ENCODE measurements around the gene WDR82.
A peak's percentile ranks its signal among the peaks of the same experiment; 100 is the strongest.

WDR82 gene, protein sequence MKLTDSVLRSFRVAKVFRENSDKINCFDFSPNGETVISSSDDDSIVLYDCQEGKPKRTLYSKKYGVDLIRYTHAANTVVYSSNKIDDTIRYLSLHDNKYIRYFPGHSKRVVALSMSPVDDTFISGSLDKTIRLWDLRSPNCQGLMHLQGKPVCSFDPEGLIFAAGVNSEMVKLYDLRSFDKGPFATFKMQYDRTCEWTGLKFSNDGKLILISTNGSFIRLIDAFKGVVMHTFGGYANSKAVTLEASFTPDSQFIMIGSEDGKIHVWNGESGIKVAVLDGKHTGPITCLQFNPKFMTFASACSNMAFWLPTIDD

DNA sequence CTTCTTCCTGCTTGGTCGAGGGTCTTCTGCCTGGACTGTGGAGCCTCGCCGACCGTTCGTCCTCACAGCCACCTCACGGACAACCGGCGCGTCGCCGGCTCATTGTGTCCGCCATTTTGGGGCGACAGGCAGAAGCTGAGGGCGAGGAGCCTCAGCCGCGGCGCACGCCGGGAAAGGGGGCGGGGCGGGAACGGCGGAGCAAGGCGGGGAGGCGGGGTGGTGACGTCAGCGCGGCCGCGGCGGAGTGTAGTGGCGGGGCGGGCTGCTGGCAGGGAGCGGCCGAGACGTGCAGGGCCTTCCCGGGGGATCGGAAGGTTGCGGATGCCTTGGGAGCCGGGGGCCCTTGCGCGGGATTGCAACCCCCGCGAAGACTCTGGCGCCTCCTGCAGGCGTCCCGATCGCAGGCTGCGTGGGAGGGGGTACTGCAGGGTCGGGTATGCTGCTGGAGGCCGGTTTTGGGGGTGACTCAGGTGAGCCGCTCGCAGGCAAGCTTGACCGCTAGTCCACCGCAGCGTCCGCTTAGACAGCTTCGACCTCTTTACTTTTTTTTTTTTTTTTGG lies at the start of gene WDR82:
TSS of gene WDR82 (minus strand) at position 140 of the 560 bp plus-strand sequence. CDS start 288 bp downstream, outside the sequence.
- DNase-seq: peak; percentile 67 to 99 (median 94)

GRCh38 chr3:52327486-52328290 lies 49.2 kb upstream of the WDR82 start:
- DNase-seq: no peak

GRCh38 chr3:52326976-52327375 lies 48.5 kb upstream of the WDR82 start:
- DNase-seq: no peak

DNA sequence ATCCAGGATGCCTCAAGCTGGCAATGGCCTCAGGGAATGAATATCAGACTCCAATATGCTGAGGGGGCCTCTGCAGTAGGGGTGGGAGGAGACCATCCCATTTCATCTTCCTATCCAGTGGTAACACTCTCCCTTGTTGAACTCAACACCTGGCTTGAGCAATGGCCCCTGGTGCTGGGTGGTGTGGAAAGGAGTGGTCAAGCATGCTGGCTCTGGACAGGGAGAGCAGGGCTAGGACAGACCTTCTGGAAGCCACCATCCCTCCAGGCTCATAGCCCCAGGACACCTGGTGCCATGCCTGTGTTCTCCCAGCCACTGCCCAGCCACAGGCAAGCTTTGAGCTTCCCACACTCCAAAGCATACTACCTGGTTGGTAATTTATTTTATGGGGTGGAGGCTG lies 47.2 kb upstream of the WDR82 start:
- DNase-seq: no peak

DNA sequence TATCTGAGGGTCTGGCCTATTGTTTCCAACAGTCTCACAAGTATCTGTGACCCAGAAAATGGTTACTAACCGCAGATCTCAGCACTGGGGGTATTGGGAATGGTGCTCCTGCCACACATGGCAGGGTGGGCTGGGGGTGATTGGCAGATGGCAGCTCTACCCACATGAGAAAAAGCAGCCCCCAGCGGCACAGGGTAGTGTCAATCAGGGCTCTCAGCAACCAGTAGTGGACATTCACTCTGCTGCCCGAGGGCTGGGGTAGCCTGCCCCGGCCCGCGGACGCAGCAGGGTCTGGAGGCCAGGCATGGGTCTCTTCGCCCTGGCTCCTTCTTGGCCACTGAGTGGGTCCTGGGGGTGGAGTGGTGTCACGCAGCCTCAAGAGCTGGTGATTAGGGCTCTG lies 46.2 kb upstream of the WDR82 start:
- no peak for DNase-seq

DNA sequence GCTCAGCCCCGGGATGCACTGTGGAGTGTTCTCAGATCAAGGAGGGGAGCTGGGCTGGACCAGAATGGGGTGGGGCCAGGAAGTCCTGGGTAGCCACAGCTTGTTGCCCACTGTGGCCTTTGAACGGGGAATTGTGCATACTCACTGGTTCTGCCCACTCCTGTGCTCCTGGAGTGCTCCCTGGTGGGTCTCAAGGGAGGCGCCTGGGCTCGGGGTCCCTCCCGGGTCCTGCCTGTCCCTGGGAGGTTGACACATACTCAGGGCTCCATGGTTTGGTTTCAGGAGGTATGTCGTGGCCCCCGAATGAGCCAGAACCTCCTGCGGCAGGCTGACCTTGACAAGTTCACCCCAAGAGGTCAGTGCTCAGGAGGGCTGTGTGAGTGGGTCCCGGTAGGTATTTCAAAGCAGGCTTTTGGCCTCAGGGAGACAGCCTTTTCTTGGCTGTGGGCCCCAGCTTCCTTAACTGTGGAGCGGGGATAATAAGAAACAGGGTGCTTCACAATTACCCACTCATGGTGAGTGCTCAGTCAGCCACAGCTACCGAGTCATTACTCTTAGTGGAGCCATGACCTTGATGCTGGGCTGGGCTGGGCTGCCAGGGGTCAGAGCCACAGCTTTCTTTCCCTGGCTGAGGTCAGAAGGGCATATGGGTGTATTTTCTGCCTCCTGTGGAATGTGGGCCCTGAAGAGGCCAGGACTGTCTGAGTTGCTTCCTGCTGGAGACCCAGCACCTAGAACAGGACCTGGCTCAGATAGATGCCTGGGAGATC lies 45.3 kb upstream of the WDR82 start:
- DNase-seq: no peak

- DNase-seq: no peak
These were observed 44.0 kb upstream of the WDR82 start for GRCh38 chr3:52322466-52322865.

DNA sequence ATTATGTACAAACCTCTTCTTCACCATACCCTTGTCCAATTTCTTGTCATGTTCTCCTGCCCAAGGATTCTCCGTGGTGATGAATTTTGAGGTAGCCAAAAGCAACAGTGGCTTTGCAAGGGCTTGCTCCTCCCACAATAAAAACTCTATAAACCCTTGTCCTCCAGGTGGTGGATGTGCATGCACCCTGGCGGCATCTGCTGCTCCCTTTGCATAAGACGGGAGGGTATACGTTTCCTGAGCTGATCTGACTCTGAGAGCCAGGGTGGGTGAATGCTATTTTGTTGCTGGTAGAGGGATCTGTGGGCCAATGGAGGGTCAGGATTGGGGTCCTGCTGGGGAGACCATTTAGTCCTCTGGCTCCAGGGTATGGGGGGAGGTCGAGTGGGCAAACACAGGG lies 43.0 kb upstream of the WDR82 start:
- no peak for DNase-seq

- peak in 2 of 51 donors; percentile 10 to 11 for DNase-seq
These were observed 41.6 kb upstream of the WDR82 start for GRCh38 chr3:52319921-52320595.

DNA sequence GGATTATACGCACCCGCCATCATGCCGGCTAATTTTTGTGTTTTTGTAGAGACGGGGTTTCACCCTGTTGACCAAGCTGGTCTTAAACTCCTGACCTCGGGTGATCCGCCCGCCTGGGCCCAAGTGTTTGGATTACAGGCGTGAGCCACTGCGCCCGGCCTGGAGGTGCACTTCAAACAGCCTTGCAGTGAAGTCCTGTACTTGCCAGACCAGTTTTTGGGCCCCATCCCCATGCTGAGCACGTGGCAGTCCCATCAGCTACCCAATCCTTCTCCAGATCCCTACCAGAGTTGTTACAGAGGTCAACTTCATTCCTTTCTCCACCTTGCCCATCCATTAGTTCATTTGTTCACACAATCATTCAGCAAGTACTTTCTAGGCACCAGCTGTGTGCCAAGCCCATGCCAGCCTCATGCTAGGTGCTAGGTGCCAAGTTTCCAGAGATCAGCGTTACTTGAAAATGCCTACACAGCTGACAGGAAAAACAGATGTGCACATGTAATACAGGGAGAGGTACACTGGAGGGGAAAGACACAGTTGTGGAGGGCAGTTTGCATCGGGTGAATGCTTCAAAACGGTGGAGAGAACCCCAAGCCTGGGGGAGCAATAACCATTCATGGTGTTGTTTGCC lies 39.9 kb upstream of the WDR82 start:
- DNase-seq: no peak

DNA sequence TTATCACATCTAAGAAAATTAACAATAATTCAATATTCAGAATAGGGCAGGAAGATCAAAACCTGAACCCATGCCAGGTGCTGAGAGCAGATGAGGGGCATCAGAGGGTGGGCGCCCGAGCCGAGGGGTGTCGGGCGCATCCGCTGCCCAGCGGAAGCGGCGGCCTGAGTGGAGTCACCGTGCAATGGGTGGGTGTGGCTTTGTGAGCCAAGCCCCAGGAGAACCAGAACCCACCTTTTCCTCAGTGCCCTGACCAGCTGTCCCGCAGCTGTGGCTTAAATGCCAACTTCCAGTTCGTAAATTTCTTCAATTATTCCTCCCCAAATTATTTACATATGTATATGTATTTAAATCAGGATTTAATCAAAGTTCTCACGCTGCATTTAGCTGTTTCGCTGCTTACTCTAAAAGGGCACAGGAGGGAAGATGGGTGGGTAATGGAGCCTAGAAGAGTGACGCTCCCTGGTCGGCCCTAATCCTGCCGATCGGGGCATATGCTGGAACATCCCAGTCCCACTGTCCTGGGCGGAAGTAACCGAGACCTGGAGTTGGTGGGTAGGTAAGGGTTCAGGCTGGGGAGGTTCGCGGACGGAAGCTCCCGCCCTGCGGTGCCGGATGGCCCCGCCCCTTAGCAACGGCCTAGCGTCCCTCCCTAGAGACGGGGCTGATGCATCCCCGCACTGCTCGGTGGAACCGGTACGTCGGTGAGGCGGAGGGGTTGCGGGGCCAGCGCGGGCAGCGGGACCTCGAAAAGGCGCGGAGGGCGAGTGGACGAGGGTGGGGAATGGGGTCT lies 39.0 kb upstream of the WDR82 start:
- DNase-seq: peak in 9 of 51 donors; percentile 12 to 29 (median 21)

DNA sequence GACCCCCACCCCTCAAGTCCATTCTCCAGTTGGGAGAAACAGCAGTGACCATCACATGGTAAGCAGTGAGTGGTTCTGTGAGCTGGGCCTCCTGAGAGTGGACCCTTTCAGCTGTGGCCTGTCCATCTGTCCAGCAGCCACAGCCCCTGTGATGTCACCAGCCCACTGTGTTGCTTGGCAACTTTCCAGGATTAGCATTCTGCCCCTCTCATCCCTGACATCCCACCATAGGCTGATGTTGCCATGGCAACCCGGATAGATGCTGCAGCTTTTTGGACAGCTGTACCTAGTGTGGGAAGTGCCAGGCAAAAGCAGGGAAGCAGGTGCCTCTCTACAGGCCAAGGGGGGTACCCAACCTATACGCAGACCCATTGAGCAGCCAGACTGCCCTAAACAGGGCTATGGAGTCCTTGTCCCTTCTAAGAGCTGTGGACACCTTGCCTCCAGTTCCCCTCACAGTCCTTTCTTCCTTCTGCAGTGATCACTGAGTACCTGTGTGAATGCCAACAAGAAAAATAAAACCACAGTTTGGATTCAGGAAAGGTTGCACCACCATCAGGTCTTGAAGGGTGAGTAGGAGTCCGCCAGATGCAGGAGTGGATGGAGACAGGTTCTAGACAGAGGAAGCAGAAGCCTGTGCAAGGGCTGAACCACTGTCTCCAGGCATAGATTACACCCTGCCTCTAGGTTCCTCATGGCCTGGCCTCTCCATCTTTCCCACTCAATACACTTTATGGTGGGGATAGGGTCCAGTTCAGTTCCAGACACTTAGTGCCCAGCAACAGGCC lies 37.7 kb upstream of the WDR82 start, which contains the start of gene DNAH1:
TSS of gene DNAH1 (plus strand) at position 343 of the 788 bp plus-strand sequence. CDS start 6,124 bp downstream, outside the sequence.
- peak in 9 of 51 donors; percentile 4 to 34 (median 24) for DNase-seq

GRCh38 chr3:52315006-52315405 lies 36.6 kb upstream of the WDR82 start:
- no peak for DNase-seq

DNA sequence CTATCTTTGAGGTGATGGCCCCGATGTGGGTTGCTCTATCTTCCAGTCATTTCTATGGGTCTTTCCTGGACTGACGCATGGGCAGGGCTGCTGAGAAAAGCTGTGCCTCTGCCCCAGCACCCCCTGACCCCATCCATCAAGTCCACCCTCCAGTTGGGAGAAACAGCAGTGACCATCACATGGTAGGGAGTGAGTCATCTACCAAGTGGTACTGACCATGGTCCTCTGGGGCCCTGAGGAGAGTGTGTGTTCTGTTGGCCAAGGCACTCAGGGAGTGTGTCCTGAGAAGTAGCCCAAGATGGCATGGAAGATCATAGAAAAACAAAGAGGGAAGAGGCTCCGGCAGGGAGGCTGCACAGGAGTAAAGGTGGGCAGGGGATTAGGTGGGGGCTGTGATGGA lies 36.0 kb upstream of the WDR82 start:
- no peak for DNase-seq

- DNase-seq: peak in 4 of 51 donors; percentile 8 to 44 (median 23)
These were observed 35.3 kb upstream of the WDR82 start for GRCh38 chr3:52313774-52314188.

DNA sequence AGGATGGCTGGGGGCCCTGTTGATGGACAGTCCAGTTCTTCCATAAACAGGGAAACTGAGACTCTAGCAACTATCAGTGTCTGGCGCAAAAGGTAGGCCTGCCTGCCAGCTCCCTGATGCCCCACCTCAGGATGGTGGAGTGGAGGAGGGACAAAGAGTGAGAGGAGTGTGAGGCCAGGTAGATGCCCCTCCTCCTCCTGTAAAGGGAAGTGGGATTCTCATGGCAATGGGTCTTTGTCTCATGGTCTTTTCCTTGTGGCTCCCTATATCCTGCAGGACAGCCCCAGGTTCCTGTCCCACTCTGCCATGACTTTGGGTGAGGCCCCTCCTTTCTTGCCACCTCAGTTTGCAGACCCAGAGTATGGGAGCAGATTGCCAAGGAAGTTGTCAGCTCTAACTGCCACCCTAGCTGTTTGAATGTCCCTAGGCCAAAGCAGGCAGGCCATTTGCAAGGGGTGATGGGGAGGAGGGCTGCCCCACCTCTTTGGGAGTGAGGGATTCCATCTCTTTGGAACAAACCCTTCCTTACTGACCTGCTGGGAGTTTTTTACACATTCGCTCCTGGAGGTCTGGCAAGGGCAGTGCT lies 34.8 kb upstream of the WDR82 start:
- no peak for DNase-seq

DNA sequence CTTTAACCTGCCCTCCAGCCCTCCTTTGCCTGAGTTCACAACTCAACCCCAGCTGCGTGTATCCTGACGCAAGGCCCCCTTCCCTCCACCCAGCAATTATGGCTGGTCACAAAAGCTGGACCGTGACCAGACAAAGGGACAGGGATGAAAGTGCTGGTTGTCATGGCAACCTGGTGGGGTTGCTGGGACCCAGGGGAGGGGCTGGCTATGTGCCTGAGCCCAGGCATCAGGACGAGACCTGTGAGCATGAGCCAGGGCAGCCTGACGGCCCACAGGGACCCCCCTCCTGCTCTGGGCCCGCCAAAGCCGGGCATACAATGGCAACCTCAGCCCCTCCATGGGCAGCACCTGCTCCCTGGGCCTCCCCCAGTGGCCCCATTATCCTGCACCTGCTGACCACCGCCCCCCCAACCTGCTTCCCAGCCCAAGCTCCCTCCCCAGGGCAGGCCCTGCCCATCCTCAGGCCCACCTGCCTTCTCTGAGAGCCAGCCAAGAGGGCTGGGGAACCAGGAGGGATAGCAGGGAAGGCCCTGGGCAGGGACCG lies 33.2 kb upstream of the WDR82 start:
- peak in 3 of 51 donors; percentile 17 to 30 (median 24) for DNase-seq

All from hypothalamus (tissue), 51 donors.